ENCODE data around the gene RETREG1. TPM values are rescaled to one million over a fixed set of nuclear protein-coding genes. Genes with fewer than 3 reads are reported as not detected.

RETREG1 gene
- total RNA-seq, 1 donor from 2014 or later: 3.0 TPM

DNA sequence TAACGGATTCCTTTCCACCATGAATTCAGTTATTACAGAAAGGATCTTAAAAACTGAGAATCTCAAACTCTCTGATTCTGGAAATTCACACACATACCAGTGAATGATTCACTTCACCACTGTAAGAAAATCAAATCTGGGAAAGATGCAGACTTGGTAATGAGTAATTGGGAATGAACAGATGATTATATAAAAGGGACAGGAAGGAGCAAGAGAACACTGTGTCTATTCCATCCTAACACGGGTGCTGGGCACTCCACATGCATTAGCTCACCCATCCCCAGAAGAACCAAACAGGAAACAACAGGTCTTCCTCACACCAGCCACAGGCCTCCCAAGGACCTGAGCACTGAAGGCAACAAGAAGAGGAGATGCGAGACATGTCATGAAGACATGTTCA, 76.4 kb downstream of the RETREG1 start:
- Histone ChIP-seq H3K27me3 (no peaks in the 10 kb centered on the region), H3K9me3 (ENCODE audit: low read depth) (no peaks in the 10 kb centered on the region), H4K20me1 (ENCODE audit: low read depth) (no peaks in the 10 kb centered on the region), H3K4me2 (no peak overlapping the region), H3F3A (ENCODE audit: low read depth) (no peaks in the 10 kb centered on the region), H3K4me3 (no peak overlapping the region), H3K27ac (no peak overlapping the region), H2AFZ (replicated peaks) (no peak overlapping the region), H3K79me2 (ENCODE audit: low read depth) (no peaks in the 10 kb centered on the region), H3K36me3 (no peaks in the 10 kb centered on the region), H3K9ac (no peak overlapping the region), H3K4me1 (no peaks in the 10 kb centered on the region)
- Mint-ChIP-seq H3K36me3 (no peaks in the 10 kb centered on the region), H3K27me3 (ENCODE audit: insufficient read depth, low read depth) (peaks cover 2% of the 10 kb centered on the region), H3K27ac (no peak overlapping the region), H3K4me3 (no peak overlapping the region), H3K9me3 (peaks cover 4% of the 10 kb centered on the region), H3K4me1 (peaks cover 9% of the 10 kb centered on the region)
- DNase-seq (ENCODE audit: low spot score): no peak
- TF ChIP-seq EZH2phosphoT487 (IDR thresholded peaks at IDR 0.05) (no peak), EZH2 (IDR thresholded peaks at IDR 0.05) (no peak)
- TF ChIP-seq, protein P1, sequence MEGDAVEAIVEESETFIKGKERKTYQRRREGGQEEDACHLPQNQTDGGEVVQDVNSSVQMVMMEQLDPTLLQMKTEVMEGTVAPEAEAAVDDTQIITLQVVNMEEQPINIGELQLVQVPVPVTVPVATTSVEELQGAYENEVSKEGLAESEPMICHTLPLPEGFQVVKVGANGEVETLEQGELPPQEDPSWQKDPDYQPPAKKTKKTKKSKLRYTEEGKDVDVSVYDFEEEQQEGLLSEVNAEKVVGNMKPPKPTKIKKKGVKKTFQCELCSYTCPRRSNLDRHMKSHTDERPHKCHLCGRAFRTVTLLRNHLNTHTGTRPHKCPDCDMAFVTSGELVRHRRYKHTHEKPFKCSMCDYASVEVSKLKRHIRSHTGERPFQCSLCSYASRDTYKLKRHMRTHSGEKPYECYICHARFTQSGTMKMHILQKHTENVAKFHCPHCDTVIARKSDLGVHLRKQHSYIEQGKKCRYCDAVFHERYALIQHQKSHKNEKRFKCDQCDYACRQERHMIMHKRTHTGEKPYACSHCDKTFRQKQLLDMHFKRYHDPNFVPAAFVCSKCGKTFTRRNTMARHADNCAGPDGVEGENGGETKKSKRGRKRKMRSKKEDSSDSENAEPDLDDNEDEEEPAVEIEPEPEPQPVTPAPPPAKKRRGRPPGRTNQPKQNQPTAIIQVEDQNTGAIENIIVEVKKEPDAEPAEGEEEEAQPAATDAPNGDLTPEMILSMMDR (IDR thresholded peaks at IDR 0.05): no peak

- Histone ChIP-seq H3F3A (ENCODE audit: low read depth) (no peaks in the 10 kb centered on the region), H3K4me2 (no peak overlapping the region), H4K20me1 (ENCODE audit: low read depth) (no peaks in the 10 kb centered on the region), H3K9me3 (ENCODE audit: low read depth) (no peaks in the 10 kb centered on the region), H3K4me3 (no peak overlapping the region), H3K36me3 (no peaks in the 10 kb centered on the region), H3K4me1 (no peaks in the 10 kb centered on the region), H3K27me3 (no peaks in the 10 kb centered on the region), H3K27ac (no peak overlapping the region), H3K9ac (no peak overlapping the region), H2AFZ (replicated peaks) (no peak overlapping the region), H3K79me2 (ENCODE audit: low read depth) (no peaks in the 10 kb centered on the region)
- no peak for DNase-seq (ENCODE audit: low spot score)
- H3K4me3 Mint-ChIP-seq: no peak overlapping the region
- H3K27me3 Mint-ChIP-seq (ENCODE audit: insufficient read depth, low read depth): peaks cover 2% of the 10 kb centered on the region
- peaks cover 4% of the 10 kb centered on the region for H3K9me3 Mint-ChIP-seq
- H3K27ac Mint-ChIP-seq: no peak overlapping the region
- H3K4me1 Mint-ChIP-seq: peaks cover 9% of the 10 kb centered on the region
- H3K36me3 Mint-ChIP-seq: no peaks in the 10 kb centered on the region
- TF ChIP-seq EZH2phosphoT487 (IDR thresholded peaks at IDR 0.05) (no peak), EZH2 (IDR thresholded peaks at IDR 0.05) (no peak)
- TF ChIP-seq, protein P1 (IDR thresholded peaks at IDR 0.05): no peak
Measured at GRCh38 chr5:16539169-16539666, 77.6 kb downstream of the RETREG1 start.

DNA sequence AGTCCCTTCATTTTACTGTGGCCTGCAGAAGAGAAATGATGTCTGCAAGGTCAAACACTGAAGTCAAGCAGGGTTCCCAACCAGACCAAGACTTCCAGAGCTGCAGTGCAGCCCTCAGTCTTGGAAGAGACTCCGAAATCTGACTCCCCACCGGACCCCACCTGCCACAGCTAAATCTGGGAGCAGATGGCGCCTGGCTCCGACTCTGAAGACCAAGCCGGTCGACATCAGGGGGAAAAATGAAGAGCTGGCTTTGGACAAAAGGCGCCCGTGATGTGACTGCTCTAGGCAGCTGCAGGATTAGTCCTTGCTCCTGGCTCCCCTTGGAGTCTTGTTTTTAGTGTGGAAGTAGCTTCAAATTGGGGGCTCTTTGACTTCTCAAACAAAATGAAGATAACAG, 78.8 kb downstream of the RETREG1 start:
- peak; percentile 23 for DNase-seq (ENCODE audit: low spot score)
- no peaks in the 10 kb centered on the region for H3K36me3 Mint-ChIP-seq
- H4K20me1 ChIP-seq (ENCODE audit: low read depth): no peaks in the 10 kb centered on the region
- no peak overlapping the region for H3K9ac ChIP-seq
- H3K36me3 ChIP-seq: no peaks in the 10 kb centered on the region
- H3K9me3 Mint-ChIP-seq: peaks cover 4% of the 10 kb centered on the region
- H3K4me3 ChIP-seq: no peak overlapping the region
- no peak overlapping the region for H3K27ac ChIP-seq
- H3K79me2 ChIP-seq (ENCODE audit: low read depth): no peaks in the 10 kb centered on the region
- no peaks in the 10 kb centered on the region for H3K27me3 ChIP-seq
- peaks cover 2% of the 10 kb centered on the region for H3K27me3 Mint-ChIP-seq (ENCODE audit: insufficient read depth, low read depth)
- no peaks in the 10 kb centered on the region for H3K9me3 ChIP-seq (ENCODE audit: low read depth)
- no peak overlapping the region for H3K4me2 ChIP-seq
- no peaks in the 10 kb centered on the region for H3K4me1 ChIP-seq
- no peak overlapping the region for H3K4me3 Mint-ChIP-seq
- H3F3A ChIP-seq (ENCODE audit: low read depth): no peaks in the 10 kb centered on the region
- TF ChIP-seq EZH2 (IDR thresholded peaks at IDR 0.05) (no peak), EZH2phosphoT487 (IDR thresholded peaks at IDR 0.05) (no peak)
- TF ChIP-seq, protein P1 (IDR thresholded peaks at IDR 0.05): no peak
- no peak overlapping the region for H3K27ac Mint-ChIP-seq
- no peak overlapping the region for H2AFZ ChIP-seq (replicated peaks)
- peaks cover 9% of the 10 kb centered on the region for H3K4me1 Mint-ChIP-seq

All from neural progenitor cell (in vitro differentiated cells).